Hematopoietic multipotent progenitor cell treated with erythropoietin and hydrocortisone succinate and interleukin-3 and kit ligand, for 8 days (in vitro differentiated cells): ENCODE results near the gene PHF23.
A peak's percentile ranks its signal among the peaks of the same experiment; 100 is the strongest.

Experiments used
- DNase-seq: peaks from one replicate; pipeline ENCODE4 v3.0.0-alpha.2; 2015

PHF23 gene

GRCh38 chr17:7239091-7240027 lies at the start of gene PHF23:
Gene PHF23, minus strand, starts transcription at chr17:7239457. Its CDS starts 178 bp downstream, at chr17:7239279.
- peak; percentile 100 for DNase-seq

GRCh38 chr17:7285679-7286078 lies 46.4 kb upstream of the PHF23 start:
- no peak for DNase-seq

- no peak for DNase-seq
Measured at GRCh38 chr17:7284911-7285310, 45.7 kb upstream of the PHF23 start.

GRCh38 chr17:7283471-7284216 lies 44.4 kb upstream of the PHF23 start:
- no peak for DNase-seq

- DNase-seq, result peak; percentile 90
Measured at GRCh38 chr17:7282752-7283321, 43.6 kb upstream of the PHF23 start.

GRCh38 chr17:7281953-7282751 lies 42.9 kb upstream of the PHF23 start:
- DNase-seq, result peak; percentile 6

- DNase-seq, result peak; percentile 97
Measured at GRCh38 chr17:7281074-7281952, 42.1 kb upstream of the PHF23 start, which contains the start of gene SLC2A4. Gene SLC2A4, plus strand, starts transcription at chr17:7281718. Its CDS starts 217 bp downstream, at chr17:7281935.

- DNase-seq, result peak; percentile 91
Measured at GRCh38 chr17:7280519-7281073, 41.3 kb upstream of the PHF23 start.

- no peak for DNase-seq
Measured at GRCh38 chr17:7279448-7279847, 40.2 kb upstream of the PHF23 start.

GRCh38 chr17:7266784-7267183 lies 27.5 kb upstream of the PHF23 start:
- DNase-seq, result no peak

GRCh38 chr17:7263801-7264078 lies 24.5 kb upstream of the PHF23 start:
- no peak for DNase-seq

- DNase-seq, result peak; percentile 35
Measured at GRCh38 chr17:7262935-7263800, 23.9 kb upstream of the PHF23 start.

GRCh38 chr17:7262192-7262934 lies 23.1 kb upstream of the PHF23 start, which contains the start of gene CLDN7:
Gene CLDN7, minus strand, starts transcription at chr17:7262478. Its CDS starts 435 bp downstream, at chr17:7262043.
- DNase-seq, result no peak

- DNase-seq, result peak; percentile 14
Measured at GRCh38 chr17:7261379-7262191, 22.3 kb upstream of the PHF23 start.

GRCh38 chr17:7260651-7261378 lies 21.6 kb upstream of the PHF23 start:
- peak; percentile 58 for DNase-seq

- DNase-seq, result no peak
Measured at GRCh38 chr17:7260151-7260550, 20.9 kb upstream of the PHF23 start.

- no peak for DNase-seq
Measured at GRCh38 chr17:7259555-7259889, 20.3 kb upstream of the PHF23 start.
